Adrenal gland (tissue), 12 donors: ENCODE data around the gene CST5. TPM values are rescaled to one million over a fixed set of nuclear protein-coding genes. Genes with fewer than 3 reads are reported as not detected.

Experiments
- DNase-seq, 7 donors: peaks; one replicate each; pipeline ENCODE4 v3.0.0-alpha.2; 2019 to 2020
- H3K27ac ChIP-seq, 5 donors: fragments of 200-600 bp; sonication (generic) in 4 of 5; 1 replicate in 3 of 5; 2 replicates in 2 of 5; pipeline versions ENCODE4 v1.5.1 to v1.8.0; 2016 to 2020; ENCODE audit warnings: mild to moderate bottlenecking in 1 of 5
- H3K27me3 ChIP-seq: fragments of 200-600 bp; 2 replicates; pipeline ENCODE4 v1.8.0; 2021
- H3K36me3 ChIP-seq, 2 donors: fragments of 200-600 bp; replicated peaks in 1 of 2; 1 replicate in 1 of 2; 2 replicates in 1 of 2; pipeline versions ENCODE4 v1.5.1 to v1.8.0; 2018 to 2022
- H3K4me1 ChIP-seq, 2 donors: fragments of 200-600 bp; replicated peaks in 1 of 2; 1 replicate in 1 of 2; 2 replicates in 1 of 2; pipeline versions ENCODE4 v1.5.1 to v1.8.0; 2018 to 2021
- H3K4me3 ChIP-seq, 4 donors: fragments of 200-600 bp; sonication (generic) in 3 of 4; one replicate each; pipeline ENCODE4 v1.5.1; 2016 to 2018
- H3K9me3 ChIP-seq, 3 donors: fragments of 200-600 bp; sonication (generic) in 1 of 3; replicated peaks in 1 of 3; 1 replicate in 2 of 3; 2 replicates in 1 of 3; pipeline versions ENCODE4 v1.5.1 to v1.8.0; 2016 to 2021
- CTCF ChIP-seq, 6 experiments: fragments of 450-650 bp in 4 of 6; fragments of 200-600 bp in 2 of 6; sonication (generic) in 1 of 6; IDR thresholded peaks; 1 replicate in 5 of 6; 2 replicates in 1 of 6; pipeline versions ENCODE4 v1.5.1 to v1.8.0; 2016 to 2021; ENCODE audit warnings: antibody characterized with exemption in 6 of 6, mild to moderate bottlenecking in 2 of 6, moderate library complexity in 1 of 6
- POLR2A ChIP-seq, 2 donors: fragments of 450-650 bp; IDR thresholded peaks; one replicate each; pipeline ENCODE4 v1.6.1; 2017; ENCODE audit warnings: antibody characterized with exemption in 2 of 2, mild to moderate bottlenecking in 2 of 2, moderate library complexity in 1 of 2
- WGBS, 4 donors: extraction: QIAGEN DNeasy Blood & Tissue Kit in 2 of 4; methylation state at CpG; one replicate each; pipeline versions ENCODE4 v1.1.5 to v1.1.7; 2013 to 2017; 5-methylcytosine and 5-hydroxymethylcytosine counted together
- intact Hi-C, 2 donors: fragments of 100-400 bp; cut with DNase I; formaldehyde crosslinking; loops; one replicate each; pipeline versions ENCODE4 v1.14.1 to v1.15.0; 2022 to 2023
- polyA plus RNA-seq, 3 donors: library from polyadenylated mRNA; stranded (reverse); fragments of 200-250 nt in 2 of 3; fragments of 350-450 nt in 1 of 3; fragmentation: Illumina TruSeq in 1 of 3; extraction: RNeasy Lipid Tissue Mini Kit (QIAGEN cat#74804) in 1 of 3; gene quantifications; one replicate each; pipeline ENCODE4 v1.2.3, GENCODE V29; 2013 to 2014
- total RNA-seq, 9 donors: library from RNA; depleted of rRNA in 4 of 9; stranded (reverse); fragments of >200 nt in 4 of 9; fragments of 120-200 nt in 1 of 9; fragmentation: NEBNext Ultra II Directional in 1 of 9; extraction: Animal tissue kit (Norgen Biotek cat#: 25700) in 1 of 9; gene quantifications; one replicate each; pipeline versions ENCODE4 v1.1.0 to v1.2.4, GENCODE V29; 2013 to 2023
- donor health status: healthy with polysubstance abuse.
- donor health status: Bipolar disorder and iron deficiency.
- donor health status: DM: yes; HTN: yes; CAD: no.
- donor health status: DM: no; HTN: no; CAD: no.
- donor health status: DM: no; HTN: no; CAD: no.
- donor health status: DM: yes; HTN: yes; CAD: no.

CST5 gene
- total and polyA plus RNA-seq, 12 donors = 0.35 to 8.2 (median 1.9) TPM; not detected in 3

DNA sequence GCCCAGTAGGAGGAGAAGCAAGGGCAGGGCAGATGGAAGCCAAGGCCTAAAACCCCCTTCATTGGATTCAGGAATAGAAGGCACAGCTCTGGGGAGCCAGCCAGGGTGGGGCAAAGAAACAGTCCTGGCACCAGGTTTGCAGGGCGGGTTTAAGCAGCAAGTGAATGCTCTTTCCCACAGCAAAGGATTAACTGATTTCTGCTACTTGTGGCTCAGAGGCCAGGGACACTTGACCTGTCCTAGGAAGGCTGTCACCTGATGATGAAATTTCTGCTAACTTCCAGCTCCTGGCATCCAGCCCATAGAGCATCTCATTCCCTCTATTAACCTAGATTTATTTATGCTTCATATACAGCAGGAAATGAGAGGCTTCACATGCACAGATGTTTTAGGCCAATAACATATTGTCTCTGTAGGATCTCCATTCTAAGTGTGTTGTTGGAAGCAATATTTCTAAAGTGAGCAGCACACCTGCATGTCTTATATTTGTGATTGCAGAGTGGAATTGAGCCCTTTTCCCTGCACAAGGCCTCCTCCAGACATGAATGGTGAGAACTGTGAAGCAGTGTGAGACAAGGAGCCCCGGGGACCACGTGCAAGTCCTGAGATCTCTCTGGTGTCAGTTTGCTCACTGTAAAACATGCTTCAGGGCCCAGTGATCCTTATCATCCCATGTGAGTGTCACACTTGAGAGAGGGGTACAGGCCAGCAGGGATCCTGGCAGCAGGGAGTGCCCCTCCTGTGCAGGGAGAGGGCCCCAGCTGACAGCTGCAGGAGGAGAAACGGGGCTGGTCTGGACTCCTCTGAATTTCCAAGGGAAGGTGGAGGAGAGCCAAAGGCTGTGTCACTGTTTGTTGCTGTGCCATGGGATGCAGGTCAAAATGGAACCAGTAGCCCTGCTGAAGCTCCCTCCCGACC is 41.1 kb upstream of the CST5 start:
- DNase-seq = no peak
- Histone ChIP-seq H3K4me1 (no peaks in the 10 kb centered on the region), H3K9me3 (no peaks in the 10 kb centered on the region), H3K27ac (no peak overlapping the region), H3K36me3 (no peaks in the 10 kb centered on the region), H3K27me3 (no peaks in the 10 kb centered on the region), H3K4me3 (no peak overlapping the region)
- intact Hi-C loops = no loop called here
- WGBS, 4 donors = 32 to 65% (median 53%) methylated on average over 3 to 5 of the region's 5 CpGs
- TF ChIP-seq CTCF (IDR thresholded peaks at IDR 0.05) (no peak), POLR2A (IDR thresholded peaks at IDR 0.05) (no peak)

DNA sequence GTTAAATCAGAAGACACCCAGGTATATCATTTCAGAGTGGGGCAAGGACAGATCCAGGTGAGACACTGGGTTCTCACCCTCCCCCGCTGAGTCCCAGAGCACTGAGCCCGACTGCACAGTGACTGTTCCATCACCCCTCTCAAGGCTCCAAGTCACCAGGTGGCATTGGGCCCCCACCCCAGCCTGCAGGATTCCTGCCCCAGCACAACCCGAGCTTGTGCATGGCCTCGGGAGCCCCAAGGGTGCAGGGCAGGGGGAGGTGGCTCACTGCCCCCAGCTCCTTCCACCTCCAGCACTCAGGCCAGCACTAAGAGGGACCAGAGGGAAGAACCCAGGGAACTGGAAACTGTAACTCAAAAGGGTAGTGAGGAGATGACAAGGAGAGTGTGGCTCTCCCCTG is 39.3 kb upstream of the CST5 start:
- H3K4me3 ChIP-seq = no peak overlapping the region
- no peaks in the 10 kb centered on the region for H3K4me1 ChIP-seq
- H3K36me3 ChIP-seq = no peaks in the 10 kb centered on the region
- DNase-seq = no peak
- no peak overlapping the region for H3K27ac ChIP-seq
- H3K9me3 ChIP-seq = no peaks in the 10 kb centered on the region
- intact Hi-C loops = no loop called here
- no peak for TF ChIP-seq CTCF (IDR thresholded peaks at IDR 0.05)
- TF ChIP-seq POLR2A (IDR thresholded peaks at IDR 0.05) = no peak
- H3K27me3 ChIP-seq = no peaks in the 10 kb centered on the region
- 56 to 65% (median 59%) methylated on average over 4 of the region's 4 CpGs; no CpG with 5 or more reads in 1 of the 4 donors for WGBS, 4 donors

- Histone ChIP-seq H3K9me3 (no peaks in the 10 kb centered on the region), H3K36me3 (no peaks in the 10 kb centered on the region), H3K4me3 (no peak overlapping the region), H3K27ac (no peak overlapping the region), H3K4me1 (no peaks in the 10 kb centered on the region), H3K27me3 (no peaks in the 10 kb centered on the region)
- no peak for TF ChIP-seq CTCF (IDR thresholded peaks at IDR 0.05)
- TF ChIP-seq POLR2A (IDR thresholded peaks at IDR 0.05) = no peak
- intact Hi-C loops = no loop called here
- WGBS, 4 donors = 56 to 71% (median 67%) methylated on average over 7 to 11 of the region's 11 CpGs
- DNase-seq = peak in 1 of 7 donors; percentile 11
Observed at GRCh38 chr20:23918101-23918862, 38.7 kb upstream of the CST5 start.

- intact Hi-C loops = no loop called here
- peak in 1 of 7 donors; percentile 17 for DNase-seq
- no peak overlapping the region for H3K4me3 ChIP-seq
- H3K27me3 ChIP-seq = no peaks in the 10 kb centered on the region
- no peaks in the 10 kb centered on the region for H3K36me3 ChIP-seq
- H3K27ac ChIP-seq = no peak overlapping the region
- no peaks in the 10 kb centered on the region for H3K9me3 ChIP-seq
- WGBS, 4 donors = 77 to 83% (median 81%) methylated on average over 9 of the region's 9 CpGs
- no peaks in the 10 kb centered on the region for H3K4me1 ChIP-seq
- TF ChIP-seq POLR2A (IDR thresholded peaks at IDR 0.05) (no peak), CTCF (IDR thresholded peaks at IDR 0.05) (no peak)
Observed at GRCh38 chr20:23917024-23917725, 37.6 kb upstream of the CST5 start.
